ENCODE results near the gene UGDH. TPM values are rescaled to one million over a fixed set of nuclear protein-coding genes. Genes with fewer than 3 reads are reported as not detected.

Gene UGDH
- total and polyA plus RNA-seq, 2 of the 8 experiments (the other 6 are each of a cell fraction or from before 2014, with no cell fraction given), result 32.0 to 128 TPM

DNA sequence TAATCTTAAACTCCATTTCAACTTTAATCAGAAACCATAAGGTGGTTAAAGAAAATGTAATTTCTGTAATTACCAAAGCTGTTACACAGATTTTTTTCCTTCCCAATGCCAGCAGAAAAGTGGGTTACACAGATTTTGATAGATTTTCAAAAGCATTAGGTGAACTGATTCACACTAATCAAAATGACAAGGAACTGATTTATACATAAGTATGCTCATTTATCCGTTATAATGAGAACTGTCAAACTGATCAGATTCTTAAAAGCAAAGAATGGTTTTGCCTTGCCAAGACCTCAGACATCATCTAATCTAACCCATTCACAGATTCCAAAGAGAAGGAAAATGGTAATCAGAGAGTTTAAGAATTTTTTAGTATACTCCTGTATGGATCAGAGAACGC lies 5.2 kb downstream of the UGDH start:
- H2BK20ac ChIP-seq (ENCODE audit: low read length), result no peak overlapping the region
- 93% methylated on average over 2 of the region's 2 CpGs; no CpG with 5 or more reads in 1 of the 2 experiments for WGBS, 2 experiments (ENCODE audit: extremely low coverage in 1 of 2, insufficient coverage in 1 of 2, insufficient read length in 1 of 2, insufficient replicate concordance in 2 of 2, low coverage in 1 of 2, low lambda C conversion rate in 2 of 2, missing lambda C conversion rate in 1 of 2)
- DNase-seq (ENCODE audit: low read depth in 1 of 2, low spot score in 2 of 2), result no peak
- no peak overlapping the region for H3K27ac ChIP-seq (ENCODE audit: low read depth, low read length)
- no peaks in the 10 kb centered on the region for H3K79me1 ChIP-seq (ENCODE audit: low read depth, low read length)
- no peak overlapping the region for H3K9ac ChIP-seq (replicated peaks in 1 of 4; ENCODE audit: extremely low read depth in 1 of 4, low read depth in 3 of 4, low read length in 3 of 4)
- H3K23ac ChIP-seq (ENCODE audit: insufficient read length), result no peak overlapping the region
- H2AFZ ChIP-seq (ENCODE audit: low read length), result no peak overlapping the region
- peaks cover 0 to 2% of the 10 kb centered on the region in 2 experiments for H4K20me1 ChIP-seq (replicated peaks in 1 of 2; ENCODE audit: control insufficient read depth in 1 of 2, insufficient read depth in 2 of 2, low read length in 2 of 2)
- H3K18ac ChIP-seq (ENCODE audit: extremely low read depth, low read length), result no peak overlapping the region
- no peak overlapping the region for H3K4me2 ChIP-seq (ENCODE audit: insufficient read depth in 1 of 2, low read depth in 2 of 2, low read length in 2 of 2)
- H4K91ac ChIP-seq (replicated peaks; ENCODE audit: insufficient read length, low read length), result no peak overlapping the region
- H3K23me2 ChIP-seq (ENCODE audit: low read depth, low read length), result 0 out of 2 replicates have a peak, but pooled peaks cover 2% of the 10 kb centered on the region
- H2BK15ac ChIP-seq (ENCODE audit: low read length), result no peak overlapping the region
- H2AK5ac ChIP-seq (ENCODE audit: low read depth, low read length), result no peak overlapping the region
- H3K79me2 ChIP-seq (ENCODE audit: control insufficient read depth in 1 of 2, insufficient read depth in 2 of 2, low read length in 2 of 2), result peaks cover 10 to 54% of the 10 kb centered on the region in 2 experiments; a peak in 3 of 4 replicates
- no peak overlapping the region for H3K4me3 ChIP-seq (ENCODE audit: extremely low read depth in 1 of 4, insufficient read depth in 2 of 4, low read depth in 3 of 4, low read length in 4 of 4)
- H2BK12ac ChIP-seq (ENCODE audit: low read depth, low read length), result no peak overlapping the region
- H4K5ac ChIP-seq (ENCODE audit: insufficient read length, low read depth, low read length), result no peak overlapping the region
- H3K56ac ChIP-seq (replicated peaks; ENCODE audit: insufficient read length, low read depth, low read length), result no peak overlapping the region
- no peaks in the 10 kb centered on the region for H3K27me3 ChIP-seq (replicated peaks in 1 of 4; ENCODE audit: control insufficient read depth in 3 of 4, extremely low read depth in 1 of 4, insufficient read depth in 3 of 4, low read length in 3 of 4)
- no peak overlapping the region for H3K4ac ChIP-seq (replicated peaks; ENCODE audit: insufficient read length, low read depth, low read length)
- CTCF ChIA-PET (ENCODE audit: partially characterized antibody), result interaction anchor here (2.0 kb wide), 1 partner anchor 10 kb away, joined by 4 read pairs; no protein-coding TSS in a partner anchor
- H4K8ac ChIP-seq (ENCODE audit: extremely low read depth, insufficient read depth, low read length), result no peak overlapping the region
- POLR2A ChIA-PET (ENCODE audit: partially characterized antibody), result interaction anchor here (0.8 to 1.3 kb wide), 2 partner anchors 17 to 20 kb away, joined by 3 read pairs; no protein-coding TSS in a partner anchor
- no peak overlapping the region for H2BK120ac ChIP-seq (replicated peaks; ENCODE audit: low read depth, low read length)
- no peak overlapping the region for H3K14ac ChIP-seq (ENCODE audit: insufficient read length)
- no peak overlapping the region for H2BK5ac ChIP-seq (ENCODE audit: low read depth, low read length)
- FAIRE-seq, result no peak
- peaks cover 0 to 4% (median 1%) of the 10 kb centered on the region in 4 experiments; a peak in 3 of 7 replicates for H3K4me1 ChIP-seq (replicated peaks in 1 of 4; ENCODE audit: control insufficient read depth in 3 of 4, insufficient read depth in 4 of 4, low read length in 3 of 4)
- no peaks in the 10 kb centered on the region for H3K9me3 ChIP-seq (ENCODE audit: insufficient read depth in 2 of 2, low read depth in 1 of 2, low read length in 1 of 2)
- peaks cover 0 to 33% (median 16%) of the 10 kb centered on the region in 4 experiments; a peak in 3 of 8 replicates for H3K36me3 ChIP-seq (ENCODE audit: control insufficient read depth in 2 of 4, insufficient read depth in 4 of 4, low read length in 3 of 4)
- TF ChIP-seq SIN3A (conservative IDR thresholded peaks at IDR 0.05 in 1 of 2, IDR thresholded peaks at IDR 0.05 in 1 of 2; ENCODE audit: low read depth in 1 of 2, low read length in 2 of 2), result no peak
- no peak for TF ChIP-seq TAF7 (optimal IDR thresholded peaks at IDR 0.05; ENCODE audit: borderline replicate concordance, low read depth, low read length)
- TF ChIP-seq TCF12 (IDR thresholded peaks at IDR 0.05; ENCODE audit: low read depth, low read length), result no peak
- TF ChIP-seq RAD21 (IDR thresholded peaks at IDR 0.05 in 1 of 2, conservative IDR thresholded peaks at IDR 0.05 in 1 of 2; ENCODE audit: low read depth in 2 of 2, low read length in 2 of 2), result no peak
- TF ChIP-seq RNF2 (IDR thresholded peaks at IDR 0.05; ENCODE audit: borderline replicate concordance, low read depth, low read length, missing control alignments, poor library complexity, severe bottlenecking), result no peak
- no peak for TF ChIP-seq RBBP5 (IDR thresholded peaks at IDR 0.05; ENCODE audit: borderline replicate concordance, low read depth, low read length)
- TF ChIP-seq CBX5 (IDR thresholded peaks at IDR 0.05; ENCODE audit: low read depth, low read length), result no peak
- TF ChIP-seq CHD1 (IDR thresholded peaks at IDR 0.05; ENCODE audit: low read depth, low read length), result no peak
- TF ChIP-seq NANOG (IDR thresholded peaks at IDR 0.05; ENCODE audit: insufficient read depth, low read depth, low read length, poor library complexity, severe bottlenecking), result no peak
- TF ChIP-seq RXRA (IDR thresholded peaks at IDR 0.05; ENCODE audit: insufficient read depth, low read depth, low read length), result no peak
- no peak for TF ChIP-seq SRF (IDR thresholded peaks at IDR 0.05; ENCODE audit: low read depth, low read length)

Measured in H1 (cell line).